ENCODE data around the gene TLE2.
A peak's percentile ranks its signal among the peaks of the same experiment; 100 is the strongest.
"Not testable (repeated sequence)": the region's sequence is repeated elsewhere in the genome, so short reads cannot be mapped to it uniquely, and the experiment has no call there.

TLE2 gene

GRCh38 chr19:3055741-3056416, 26.8 kb upstream of the TLE2 start:
- no peak for DNase-seq
- no peak for ATAC-seq

GRCh38 chr19:3054972-3055740, 26.1 kb upstream of the TLE2 start:
- DNase-seq (no peak), ATAC-seq (no peak)

- no peak for ATAC-seq
- DNase-seq: no peak
These were observed 25.3 kb upstream of the TLE2 start for GRCh38 chr19:3054265-3054971.

- DNase-seq: no peak
- ATAC-seq: no peak
These were observed 24.7 kb upstream of the TLE2 start for GRCh38 chr19:3053780-3054179.

DNA sequence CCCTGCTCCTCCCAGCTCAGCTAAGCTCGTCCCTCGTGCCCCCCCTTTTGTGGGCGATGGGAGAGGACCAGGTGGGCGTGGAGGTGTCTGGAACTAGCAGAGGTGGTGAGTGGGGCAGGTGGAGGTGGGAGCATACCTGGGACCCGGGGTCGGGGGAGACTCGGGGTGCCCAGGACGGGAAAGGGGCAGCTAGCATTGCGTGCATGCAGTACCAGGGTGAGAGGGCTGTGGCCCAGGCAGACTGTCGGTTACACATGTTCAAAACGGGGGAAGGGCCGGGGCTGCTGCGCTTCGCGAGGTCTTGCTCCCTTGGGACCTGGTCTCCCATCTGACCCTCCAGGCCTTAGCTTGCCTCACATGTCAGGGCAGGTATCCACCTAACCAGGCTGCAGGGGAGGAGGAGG, 24.1 kb upstream of the TLE2 start:
- no peak for DNase-seq
- ATAC-seq: no peak

DNA sequence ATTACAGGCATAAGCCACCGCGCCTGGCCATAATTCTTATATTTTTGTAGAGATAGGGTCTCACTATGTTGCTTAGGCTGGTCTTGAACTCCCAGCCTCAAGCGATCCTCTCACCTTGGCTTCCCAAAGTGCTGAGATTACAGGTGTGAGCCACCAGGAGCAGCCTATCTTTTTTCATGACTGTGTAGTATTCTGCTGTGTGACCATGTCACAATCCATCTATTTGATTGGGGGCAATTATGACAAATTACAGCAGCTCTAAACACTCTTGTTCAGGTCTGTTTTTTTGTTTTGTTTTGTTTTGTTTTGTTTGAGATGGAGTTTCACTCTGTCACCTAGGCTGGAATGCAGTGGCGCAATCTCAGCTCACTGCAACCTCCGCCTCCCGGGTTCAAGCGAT, 20.9 kb upstream of the TLE2 start:
- DNase-seq, ATAC-seq: not testable (repeated sequence)

DNA sequence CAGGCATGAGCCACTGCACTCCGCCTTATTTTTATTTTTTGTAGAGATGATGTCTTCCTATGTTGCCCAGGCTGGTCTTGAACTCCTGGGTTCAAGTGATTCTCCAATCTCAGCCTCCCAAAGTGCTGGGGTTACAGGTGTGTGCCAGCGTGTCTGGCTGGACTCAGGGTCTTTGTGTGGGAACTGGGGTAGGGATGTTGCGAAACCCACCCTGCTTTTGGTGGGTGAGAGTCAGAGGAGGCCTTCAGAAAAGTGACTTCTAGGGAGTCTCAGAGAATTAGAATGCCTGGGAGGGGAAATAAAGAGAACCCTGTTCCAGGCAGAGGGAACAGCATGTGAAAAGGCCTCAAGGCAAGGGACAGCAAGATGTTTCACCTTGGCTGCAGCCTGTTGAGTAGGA, 20.0 kb upstream of the TLE2 start:
- ATAC-seq: no peak
- DNase-seq: no peak

DNA sequence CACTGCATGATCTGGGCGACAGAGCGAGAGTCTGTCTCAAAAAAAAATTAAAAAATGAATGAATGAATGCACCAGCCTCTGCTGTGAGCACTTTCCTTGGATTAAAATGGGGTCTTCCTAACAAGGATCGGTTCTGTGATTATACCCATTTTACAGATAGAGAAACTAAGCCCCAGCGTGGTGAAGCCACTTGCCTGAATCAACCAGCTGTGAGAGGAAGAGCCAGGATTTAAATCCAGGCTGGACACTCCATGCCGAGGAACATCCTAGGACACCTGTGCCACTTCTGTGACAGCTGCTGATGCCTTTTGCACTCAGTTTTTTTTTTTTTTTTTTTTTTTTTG, 19.1 kb upstream of the TLE2 start:
- no peak for DNase-seq
- ATAC-seq: no peak

DNA sequence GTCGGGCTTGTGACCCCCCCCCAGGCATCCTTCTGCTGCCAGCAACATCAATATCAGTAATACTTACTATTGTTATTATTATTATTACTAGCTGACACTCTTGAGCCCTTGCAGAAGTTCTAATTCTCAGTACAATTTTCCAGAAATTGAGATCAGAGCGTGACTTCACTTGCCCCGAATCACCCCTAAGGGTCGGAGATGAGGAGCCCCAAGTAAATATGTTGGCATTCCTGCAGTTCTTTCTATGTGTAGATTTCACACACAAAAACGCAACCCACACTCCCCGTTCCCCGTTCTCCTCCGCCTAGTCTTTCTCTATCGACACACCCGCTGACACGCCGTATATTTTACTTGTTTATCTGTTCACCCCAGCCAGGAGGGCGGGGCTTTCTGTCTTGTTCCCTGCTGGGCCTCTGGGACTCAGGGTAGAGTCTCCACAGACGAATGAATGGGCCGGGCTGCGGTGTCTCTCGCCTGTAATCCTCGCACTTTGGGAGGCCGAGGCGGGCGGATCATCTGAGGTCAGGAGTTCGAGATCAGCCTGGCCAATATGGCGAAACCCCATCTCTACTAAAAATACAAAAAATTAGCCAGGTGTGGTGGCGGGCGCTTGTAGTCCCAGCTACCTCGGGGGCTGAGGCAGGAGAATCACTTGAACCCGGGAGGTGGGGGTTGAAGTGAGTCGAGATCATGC, 18.6 kb upstream of the TLE2 start:
- ATAC-seq (peak; percentile 74), DNase-seq (peak; percentile 65)

DNA sequence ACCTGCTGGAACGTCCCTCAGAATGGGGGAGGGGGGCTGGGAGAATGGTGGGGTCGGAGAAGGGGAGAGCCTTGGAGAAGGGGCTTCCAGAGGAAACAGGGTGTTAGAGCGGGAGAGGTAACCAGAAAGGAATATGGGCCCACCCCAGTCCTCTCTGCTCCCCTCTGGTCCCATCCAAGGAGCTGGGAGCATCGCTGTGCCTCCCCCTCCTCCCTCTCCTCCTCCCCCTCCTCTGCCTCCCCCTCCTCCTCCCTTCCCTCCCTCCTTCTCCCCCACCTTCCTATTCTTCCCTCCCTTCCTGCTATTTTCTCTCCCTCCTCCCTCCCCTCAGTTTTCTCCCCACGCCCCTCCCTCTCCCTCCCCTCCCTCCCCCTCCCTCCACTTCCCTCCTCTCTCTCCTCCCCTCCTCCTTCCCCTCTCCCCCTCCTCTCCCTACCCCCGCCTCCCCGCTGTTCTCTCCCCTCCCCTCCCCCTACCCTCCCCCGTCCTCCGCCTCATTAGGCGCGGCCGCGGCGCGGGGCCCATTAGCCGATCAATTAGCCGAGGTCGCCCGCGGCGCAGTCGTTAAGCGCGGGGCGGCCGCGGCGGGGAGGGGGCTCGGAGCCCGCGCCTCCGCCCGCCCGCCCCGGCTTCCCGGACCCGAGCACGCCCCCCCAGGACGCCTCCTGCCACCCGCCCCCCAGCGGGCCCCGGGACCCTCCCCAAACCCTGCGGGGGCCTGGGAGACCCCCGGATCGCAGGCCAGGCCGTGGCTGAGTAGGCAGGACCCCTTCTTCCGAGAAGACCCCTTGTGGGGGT, 17.8 kb upstream of the TLE2 start:
- no peak for ATAC-seq
- no peak for DNase-seq

DNA sequence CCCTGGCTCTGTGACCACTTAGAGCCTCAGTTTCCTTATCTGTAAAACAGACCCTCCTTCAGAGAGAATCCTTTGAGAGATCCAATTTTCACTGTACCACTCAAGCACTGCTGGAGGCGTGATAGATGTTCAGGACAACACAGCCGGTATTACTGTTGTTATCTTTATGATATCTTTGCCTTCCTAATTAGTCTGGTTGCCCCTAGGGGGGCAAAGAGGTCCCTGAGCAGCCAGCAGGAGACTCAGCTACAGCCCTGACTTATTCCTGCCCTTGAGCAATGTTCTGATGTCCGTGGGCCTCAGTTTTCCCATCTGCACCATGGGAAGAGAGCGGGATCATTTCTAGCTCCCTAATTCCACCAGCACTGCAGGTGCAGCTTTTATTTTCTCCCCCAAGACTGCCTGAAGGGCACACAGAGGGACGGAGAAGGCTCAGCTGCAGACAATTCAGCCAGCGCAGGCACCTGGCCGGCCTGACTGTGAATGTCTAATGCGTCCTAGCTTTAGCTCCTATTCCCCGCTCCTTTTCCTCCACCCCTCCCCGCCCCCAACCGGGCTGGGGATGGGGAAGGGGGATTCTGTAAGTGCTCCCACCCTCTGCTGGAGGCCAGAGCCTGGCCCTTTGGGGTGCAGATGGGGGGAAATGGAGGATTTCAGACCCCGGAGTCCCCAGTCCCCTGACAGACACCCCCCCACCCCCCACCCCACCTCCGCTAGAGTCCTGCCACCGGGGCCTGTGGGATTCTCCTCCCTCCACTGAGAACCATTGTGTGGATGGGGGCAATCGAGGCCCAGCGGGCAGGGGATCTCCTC, 17.0 kb upstream of the TLE2 start:
- no peak for ATAC-seq
- no peak for DNase-seq

GRCh38 chr19:3045191-3045590, 16.1 kb upstream of the TLE2 start:
- ATAC-seq (no peak), DNase-seq (no peak)

- no peak for ATAC-seq
These were observed 13.7 kb upstream of the TLE2 start for GRCh38 chr19:3042621-3043267.

DNA sequence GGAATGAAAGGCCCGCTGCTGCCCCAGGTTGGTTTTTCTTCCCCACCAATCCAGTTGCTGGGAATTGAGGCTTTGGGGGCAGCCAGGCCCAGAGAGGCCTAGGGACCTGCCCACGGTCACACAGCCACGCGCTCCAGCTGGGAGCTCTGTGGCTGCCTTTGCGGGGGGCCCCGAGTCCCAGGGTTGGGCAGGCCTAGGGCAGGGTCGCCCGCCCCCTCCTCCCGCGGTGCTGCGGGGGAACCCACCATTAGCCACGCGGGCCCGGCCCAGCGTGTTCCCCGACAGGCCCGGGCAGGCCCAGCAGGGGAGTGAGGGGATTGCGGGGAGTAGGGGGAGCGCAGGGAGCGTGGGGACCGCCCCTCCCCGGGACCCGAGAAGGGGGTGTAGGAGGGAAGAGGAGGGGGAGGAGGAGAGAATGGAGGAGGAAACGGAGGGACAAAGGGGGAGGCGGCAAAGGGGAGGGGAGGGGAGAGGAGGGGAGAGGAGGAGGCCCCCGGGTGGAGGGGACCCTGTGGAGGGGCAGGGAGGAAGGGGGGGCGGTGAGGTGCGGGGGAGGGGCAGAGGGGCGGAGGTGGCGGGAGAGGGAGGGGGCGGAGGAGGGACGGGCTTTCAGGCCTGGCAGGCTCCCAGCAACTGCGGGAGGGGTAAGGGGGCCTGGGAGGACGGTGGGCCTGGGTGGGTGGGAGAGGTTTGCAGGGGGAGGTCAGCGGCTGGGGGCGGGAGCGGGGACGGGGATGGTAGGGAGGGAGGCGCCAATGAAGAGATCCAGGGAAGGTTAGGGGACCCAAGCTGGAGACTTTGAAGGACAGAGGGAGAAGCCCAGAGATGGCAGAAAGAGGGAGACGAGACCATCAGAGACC, 12.9 kb upstream of the TLE2 start:
- DNase-seq (no peak), ATAC-seq (no peak)

More at GRCh38 chr19:3042621-3043267, 13.7 kb upstream of the TLE2 start:
- no peak for DNase-seq

- ATAC-seq: no peak
- DNase-seq: no peak
These were observed 12.2 kb upstream of the TLE2 start for GRCh38 chr19:3041327-3041726.

DNA sequence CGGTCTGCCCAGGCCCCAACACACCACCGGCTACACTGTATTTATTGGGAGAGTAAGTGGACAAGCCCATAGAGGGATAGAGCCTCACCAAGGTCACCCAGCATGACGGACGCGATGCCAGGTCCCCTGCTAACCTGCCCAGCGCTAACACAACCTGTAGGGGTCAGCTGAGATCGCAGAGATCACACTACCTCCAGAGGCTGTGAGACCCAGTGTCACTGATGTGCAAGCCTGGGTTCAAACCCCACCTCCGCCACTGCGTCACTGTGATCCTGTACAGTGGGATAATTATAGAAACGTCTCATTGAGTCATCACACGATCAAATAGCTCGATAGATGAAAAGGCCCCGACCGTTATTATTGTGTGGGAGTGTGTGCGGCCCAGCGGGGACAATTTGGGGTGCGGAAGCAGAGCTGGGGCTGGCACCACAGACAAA, 10.6 kb upstream of the TLE2 start:
- no peak for ATAC-seq

GRCh38 chr19:3039125-3039524, 10.0 kb upstream of the TLE2 start:
- DNase-seq (no peak), ATAC-seq (no peak)

More for the DNA sequence above, 10.6 kb upstream of the TLE2 start:
- no peak for DNase-seq

DNA sequence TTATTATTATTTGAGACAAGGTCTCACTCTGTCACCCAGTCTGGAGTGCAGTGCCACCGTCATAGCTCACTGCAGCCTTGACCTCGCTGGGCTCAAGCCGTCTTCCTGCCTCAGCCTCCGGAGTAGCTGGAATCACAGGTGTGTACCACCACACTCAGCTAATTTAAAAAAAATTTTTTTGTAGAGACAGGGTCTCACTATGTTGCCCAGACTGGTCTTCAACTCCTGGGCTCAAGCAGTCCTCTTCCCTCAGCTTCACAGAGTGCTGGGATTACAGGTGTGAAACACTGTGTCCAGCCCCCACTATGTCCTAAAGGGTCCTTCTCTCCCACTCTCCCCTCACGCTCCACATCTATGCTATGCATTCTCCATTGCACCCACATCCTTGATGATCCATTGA, 9.1 kb upstream of the TLE2 start:
- ATAC-seq (no peak), DNase-seq (no peak)

- not testable (repeated sequence) for ATAC-seq, DNase-seq
These were observed 8.0 kb upstream of the TLE2 start for GRCh38 chr19:3036977-3037544.

All from stimulated activated naive CD8-positive, alpha-beta T cell treated with anti-CD3 and anti-CD28 coated beads, Interleukin-15, Interleukin-2, amounts not matched to agents 100 U/mL and 50 U/mL, for 24 hours (primary cell).